ENCODE results near the gene RANBP17. TPM values are rescaled to one million over a fixed set of nuclear protein-coding genes. Genes with fewer than 3 reads are reported as not detected.

Gene RANBP17
- total RNA-seq, 1 experiment from 2014 or later: 19.0 TPM

- Mint-ChIP-seq H3K27ac (ENCODE audit: low read depth, unreplicated experiment) (no peak overlapping the region), H3K27me3 (ENCODE audit: insufficient read depth, unreplicated experiment) (no peaks in the 10 kb centered on the region), H3K9me3 (ENCODE audit: unreplicated experiment) (no peaks in the 10 kb centered on the region), H3K36me3 (ENCODE audit: insufficient read depth, unreplicated experiment) (peaks cover 7% of the 10 kb centered on the region), H3K4me3 (ENCODE audit: unreplicated experiment) (no peak overlapping the region), H3K4me1 (ENCODE audit: insufficient read depth, unreplicated experiment) (no peaks in the 10 kb centered on the region)
- DNase-seq (ENCODE audit: unreplicated experiment): no peak
- POLR2A ChIA-PET: no interaction called here
- BruUV-seq (replicated peaks): no TSS peak
- CTCF ChIA-PET: interaction anchor here (0.6 to 17.9 kb wide), 15 partner anchors 9 to 991 kb away, joined by 3 to 299 read pairs (median 4); no protein-coding TSS in a partner anchor
- TF ChIP-seq CTCF (IDR thresholded peaks at IDR 0.05; ENCODE audit: unreplicated experiment): no peak
- intact Hi-C loops (cut with micrococcal nuclease): no loop called here
Observed at GRCh38 chr5:171340491-171340890, 478.7 kb downstream of the RANBP17 start.

- POLR2A ChIA-PET: no interaction called here
- Mint-ChIP-seq H3K9me3 (ENCODE audit: unreplicated experiment) (no peaks in the 10 kb centered on the region), H3K4me1 (ENCODE audit: insufficient read depth, unreplicated experiment) (no peaks in the 10 kb centered on the region), H3K4me3 (ENCODE audit: unreplicated experiment) (no peak overlapping the region), H3K27ac (ENCODE audit: low read depth, unreplicated experiment) (no peak overlapping the region), H3K27me3 (ENCODE audit: insufficient read depth, unreplicated experiment) (no peaks in the 10 kb centered on the region), H3K36me3 (ENCODE audit: insufficient read depth, unreplicated experiment) (peaks cover 7% of the 10 kb centered on the region)
- peak; percentile 82 for DNase-seq (ENCODE audit: unreplicated experiment)
- CTCF ChIA-PET: interaction anchor here (0.5 to 17.9 kb wide), 50 partner anchors 9 to 893 kb away, joined by 3 to 299 read pairs (median 4); no protein-coding TSS in a partner anchor
- peak; percentile 94 for TF ChIP-seq CTCF (IDR thresholded peaks at IDR 0.05; ENCODE audit: unreplicated experiment)
- intact Hi-C loops (cut with micrococcal nuclease): loop anchor here (1.0 kb wide), 5 partner anchors 69 to 704 kb away; no protein-coding TSS in a partner anchor
- BruUV-seq (replicated peaks): no TSS peak
Observed at GRCh38 chr5:171342362-171343111, 480.7 kb downstream of the RANBP17 start.

DNA sequence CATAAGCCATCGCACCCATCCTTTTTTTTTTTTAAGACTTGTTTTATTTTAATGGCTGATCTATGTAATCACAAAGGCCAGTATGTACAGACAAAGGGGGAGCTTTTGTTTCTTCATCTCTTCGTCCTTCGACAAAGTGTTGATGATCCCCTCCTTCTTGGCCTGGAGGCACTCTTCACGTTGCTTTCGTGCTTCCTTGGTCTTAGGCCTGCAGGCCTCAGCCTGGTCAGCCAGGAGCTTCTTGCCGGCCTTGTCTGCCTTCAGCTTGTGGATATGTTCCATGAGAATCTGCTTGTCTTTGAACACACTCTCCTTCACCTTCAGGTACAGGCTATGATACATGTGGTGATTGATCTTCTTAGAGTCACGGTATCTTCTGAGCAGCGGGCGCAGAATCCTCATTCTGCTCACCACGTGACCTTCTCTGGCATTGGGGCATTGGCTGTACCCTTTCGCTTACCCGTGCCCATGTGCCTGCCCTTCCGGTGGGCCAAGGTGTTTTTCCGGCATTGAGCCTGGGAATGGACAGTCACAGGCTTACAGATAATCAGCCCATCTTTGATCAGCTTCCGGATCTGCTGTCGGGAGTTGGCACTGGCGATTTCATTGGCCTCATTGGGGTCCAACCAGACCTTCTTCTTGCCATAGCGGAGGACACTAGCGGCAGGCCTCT lies 483.3 kb downstream of the RANBP17 start:
- Mint-ChIP-seq H3K4me1 (ENCODE audit: insufficient read depth, unreplicated experiment) (no peaks in the 10 kb centered on the region), H3K36me3 (ENCODE audit: insufficient read depth, unreplicated experiment) (peaks cover 7% of the 10 kb centered on the region), H3K27ac (ENCODE audit: low read depth, unreplicated experiment) (no peak overlapping the region), H3K4me3 (ENCODE audit: unreplicated experiment) (no peak overlapping the region), H3K9me3 (ENCODE audit: unreplicated experiment) (no peaks in the 10 kb centered on the region), H3K27me3 (ENCODE audit: insufficient read depth, unreplicated experiment) (no peaks in the 10 kb centered on the region)
- POLR2A ChIA-PET: no interaction called here
- BruUV-seq (replicated peaks): no TSS peak
- intact Hi-C loops (cut with micrococcal nuclease): no loop called here
- CTCF ChIA-PET: interaction anchor here (0.6 to 17.9 kb wide), 8 partner anchors 9 to 573 kb away, joined by 3 to 299 read pairs (median 4); no protein-coding TSS in a partner anchor
- TF ChIP-seq CTCF (IDR thresholded peaks at IDR 0.05; ENCODE audit: unreplicated experiment): no peak
- DNase-seq (ENCODE audit: unreplicated experiment): no peak

Other genes with a start within 250 kb of the RANBP17 start
- not detected in 2 replicates for gene GABRP, start 78.3 kb upstream of the RANBP17 start, total RNA-seq (2022)